Suppressor macrophage (primary cell): Measurements from ENCODE around the gene UBL3.

Experiments used
- DNase-seq, 4 experiments: peaks; one replicate each; pipeline ENCODE4 v3.0.0-alpha.2; 2020 to 2022

UBL3 gene

GRCh38 chr13:29856426-29856825 is 6.0 kb upstream of the UBL3 start:
- no peak for DNase-seq

- no peak for DNase-seq
Observed at GRCh38 chr13:29855784-29856183, 5.4 kb upstream of the UBL3 start.

GRCh38 chr13:29855009-29855408 is 4.6 kb upstream of the UBL3 start:
- peak in 2 of 4 experiments; percentile 21 to 45 for DNase-seq

- DNase-seq: no peak
Observed at GRCh38 chr13:29853131-29853530, 2.7 kb upstream of the UBL3 start.

GRCh38 chr13:29852472-29853054 is 2.1 kb upstream of the UBL3 start:
- no peak for DNase-seq

GRCh38 chr13:29849731-29850212 is 645 bp downstream of the UBL3 start:
- peak; percentile 61 to 78 (median 64) for DNase-seq

GRCh38 chr13:29849071-29849631 is 1.3 kb downstream of the UBL3 start:
- peak; percentile 72 to 86 (median 82) for DNase-seq

GRCh38 chr13:29847501-29847983 is 2.9 kb downstream of the UBL3 start:
- DNase-seq: peak; percentile 11 to 47 (median 39)

- DNase-seq: no peak
Observed at GRCh38 chr13:29846475-29847256, 3.8 kb downstream of the UBL3 start.

GRCh38 chr13:29845440-29846056 is 4.9 kb downstream of the UBL3 start:
- DNase-seq: peak in 2 of 4 experiments; percentile 21 to 41

- DNase-seq: no peak
Observed at GRCh38 chr13:29844441-29844840, 6.0 kb downstream of the UBL3 start.

GRCh38 chr13:29840585-29840984 is 9.8 kb downstream of the UBL3 start:
- no peak for DNase-seq

- DNase-seq: no peak
Observed at GRCh38 chr13:29835280-29836061, 14.9 kb downstream of the UBL3 start.

GRCh38 chr13:29832761-29833298 is 17.6 kb downstream of the UBL3 start:
- no peak for DNase-seq

GRCh38 chr13:29830000-29830399 is 20.4 kb downstream of the UBL3 start:
- no peak for DNase-seq

GRCh38 chr13:29819143-29819542 is 31.3 kb downstream of the UBL3 start:
- peak in 1 of 4 experiments; percentile 20 for DNase-seq

- DNase-seq: peak; percentile 25 to 79 (median 52)
Observed at GRCh38 chr13:29817604-29818378, 32.6 kb downstream of the UBL3 start.

- no peak for DNase-seq
Observed at GRCh38 chr13:29816715-29817114, 33.7 kb downstream of the UBL3 start.

GRCh38 chr13:29815336-29815735 is 35.1 kb downstream of the UBL3 start:
- no peak for DNase-seq

- DNase-seq: no peak
Observed at GRCh38 chr13:29810898-29811297, 39.5 kb downstream of the UBL3 start.

- no peak for DNase-seq
Observed at GRCh38 chr13:29810145-29810742, 40.2 kb downstream of the UBL3 start.
